Measurements from ENCODE around the gene LEO1.
"Not testable (repeated sequence)": the region's sequence is repeated elsewhere in the genome, so short reads cannot be mapped to it uniquely, and the experiment has no call there.

LEO1 gene

DNA sequence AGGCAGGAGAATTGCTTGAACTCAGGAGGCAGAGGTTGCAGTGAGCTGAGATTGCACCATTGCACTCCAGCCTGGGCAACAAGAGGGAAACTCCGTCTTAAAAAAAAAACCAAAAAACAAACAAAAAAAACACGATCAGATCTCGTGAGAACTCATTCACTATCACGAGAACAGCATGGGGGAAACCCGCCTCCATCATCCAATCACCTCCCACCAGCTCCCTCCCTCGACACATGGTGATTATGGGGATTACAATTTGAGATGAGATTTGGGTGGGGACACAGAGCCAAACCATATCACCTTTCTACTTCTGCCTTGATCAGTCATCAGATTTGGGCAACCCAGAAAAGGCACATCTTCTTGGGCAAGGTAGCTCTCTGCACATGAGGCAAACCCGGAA is 31.5 kb upstream of the LEO1 start:
- not testable (repeated sequence) for DNase-seq

DNA sequence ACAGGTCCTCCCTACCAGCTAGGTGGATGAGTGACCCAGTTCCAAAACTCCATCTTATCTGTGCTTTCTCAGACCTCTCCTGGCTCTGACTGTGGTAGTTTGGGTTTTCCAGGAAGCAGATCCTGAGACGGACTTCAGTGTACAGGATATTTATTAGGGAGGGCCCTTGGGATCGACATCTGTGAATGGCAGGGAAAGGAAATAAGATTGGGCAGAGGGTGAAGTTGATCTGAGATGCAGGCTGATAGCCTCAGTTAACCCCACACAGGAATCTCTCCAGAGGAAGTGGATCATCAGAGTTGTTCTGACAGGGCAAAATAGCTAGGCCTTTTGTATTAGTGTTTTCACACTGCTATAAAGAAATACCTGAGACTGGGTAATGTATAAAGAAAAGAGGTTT is 30.8 kb upstream of the LEO1 start:
- no peak for DNase-seq

DNA sequence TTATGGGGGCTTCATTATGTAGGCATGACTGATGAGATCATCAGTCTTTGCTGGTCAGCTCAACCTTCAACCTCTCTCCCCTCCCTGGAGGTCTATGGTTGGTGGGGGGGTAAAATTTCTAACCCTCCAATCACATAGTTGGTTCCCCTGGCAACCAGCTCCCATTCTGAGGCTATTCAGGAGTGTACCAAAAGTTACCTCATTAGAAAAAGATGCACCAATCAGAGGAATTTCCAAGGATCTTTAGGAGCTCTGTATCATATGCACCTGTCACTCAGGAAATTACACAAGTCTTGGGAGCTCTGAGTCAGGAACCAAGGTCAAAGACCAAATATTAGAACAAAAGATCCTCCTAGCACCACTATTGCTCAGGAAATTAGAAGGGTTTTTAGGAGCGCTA is 21.4 kb upstream of the LEO1 start:
- no peak for DNase-seq

GRCh38 chr15:51991141-51991540 is 19.6 kb upstream of the LEO1 start:
- no peak for DNase-seq

DNA sequence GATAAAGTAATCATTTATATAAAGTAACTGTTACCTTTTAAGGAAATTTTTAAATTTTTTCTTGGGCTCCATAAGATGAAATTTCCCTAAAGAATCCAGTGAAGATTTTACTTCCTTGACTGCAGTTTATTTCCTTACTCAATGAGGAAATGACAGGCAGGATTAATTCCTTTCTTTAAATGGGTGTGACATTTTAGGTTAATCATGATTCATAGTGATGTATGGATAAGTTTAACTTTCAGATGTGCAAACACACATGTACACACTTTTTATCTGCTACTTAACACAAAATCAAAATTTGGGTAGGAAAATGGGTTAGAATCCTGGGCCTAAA is 11.2 kb upstream of the LEO1 start:
- DNase-seq, result peak in 1 of 2 donors; percentile 16

DNA sequence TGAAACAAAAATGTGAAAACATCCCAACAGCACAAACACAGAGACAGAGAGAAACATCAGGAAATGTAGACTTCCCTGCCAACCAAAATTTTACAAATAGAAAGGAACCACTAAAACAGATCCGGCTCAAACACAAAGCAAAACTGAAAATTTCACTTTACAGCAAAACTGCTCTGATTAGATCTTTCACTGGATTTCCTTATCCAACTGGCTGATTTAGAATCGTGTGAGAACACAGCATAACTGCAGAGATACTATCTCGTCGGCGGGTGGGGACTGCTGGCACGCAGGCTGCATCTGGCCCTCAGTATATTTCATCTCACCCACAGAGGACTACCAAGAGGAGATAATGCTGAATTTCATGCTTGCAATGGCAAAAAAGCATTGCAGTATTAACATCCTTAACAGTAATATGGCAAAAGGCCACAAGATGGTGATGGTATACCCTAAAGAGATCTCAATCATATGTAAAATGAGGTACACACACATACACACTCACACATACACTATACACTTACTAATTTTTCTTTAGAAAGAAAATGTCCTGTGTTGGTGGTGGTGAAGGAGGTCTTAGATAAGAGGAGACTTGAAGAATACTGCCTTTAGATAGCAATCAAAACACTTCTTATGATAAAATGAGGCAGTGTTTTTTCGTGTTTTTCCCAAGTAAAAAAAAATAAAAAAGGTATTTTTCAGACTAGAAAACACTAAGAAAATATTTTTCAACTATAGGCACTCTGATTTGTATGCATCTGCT is 10.6 kb upstream of the LEO1 start:
- peak; percentile 72 to 82 for DNase-seq

- no peak for DNase-seq
Measured at GRCh38 chr15:51973775-51974174, 2.2 kb upstream of the LEO1 start.

GRCh38 chr15:51973220-51973619 is 1.6 kb upstream of the LEO1 start:
- no peak for DNase-seq

- peak in 1 of 2 donors; percentile 12 for DNase-seq
Measured at GRCh38 chr15:51971032-51971374, 575 bp downstream of the LEO1 start.

GRCh38 chr15:51970132-51970817 is 1.3 kb downstream of the LEO1 start:
- DNase-seq, result no peak

GRCh38 chr15:51969728-51970127 is 1.9 kb downstream of the LEO1 start:
- DNase-seq, result no peak

DNA sequence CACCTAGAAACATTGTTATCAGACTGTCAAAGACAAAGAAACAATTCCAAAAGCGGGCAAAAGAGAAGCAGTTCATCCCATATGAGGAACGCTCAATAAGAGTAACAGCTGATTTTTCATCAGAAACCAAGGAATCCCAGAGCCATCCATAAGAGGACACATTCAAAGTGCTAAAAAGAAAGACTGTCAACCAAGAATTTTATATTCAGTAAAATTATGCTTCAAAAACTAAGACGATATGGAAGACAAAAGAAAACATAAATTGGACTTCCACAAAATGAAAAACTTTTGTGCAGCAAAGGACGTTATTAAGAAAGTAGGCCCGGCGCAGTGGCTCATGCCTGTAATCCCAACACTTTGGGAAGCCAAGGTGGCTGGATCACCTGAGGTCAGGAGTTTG is 4.0 kb downstream of the LEO1 start:
- DNase-seq, result no peak

DNA sequence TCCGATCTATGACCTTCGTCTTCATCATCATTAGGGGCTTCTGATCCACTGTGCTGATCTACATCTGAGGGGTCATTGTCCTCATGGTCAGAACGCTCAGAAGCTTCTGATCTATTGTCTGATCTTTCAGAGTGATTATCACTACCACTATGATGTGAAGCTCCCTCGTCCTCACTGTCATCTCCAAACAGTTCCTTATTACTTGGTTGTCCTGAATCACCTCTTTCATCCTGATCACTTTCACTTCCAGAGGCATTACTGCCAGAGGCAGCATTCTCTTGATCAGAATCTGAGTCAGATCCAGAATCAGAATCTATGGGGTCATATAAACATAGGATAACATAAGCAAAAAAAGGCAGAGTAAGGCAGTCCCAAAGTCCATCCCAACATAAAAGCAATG is 5.4 kb downstream of the LEO1 start:
- no peak for DNase-seq

GRCh38 chr15:51965691-51966090 is 5.9 kb downstream of the LEO1 start:
- no peak for DNase-seq

DNA sequence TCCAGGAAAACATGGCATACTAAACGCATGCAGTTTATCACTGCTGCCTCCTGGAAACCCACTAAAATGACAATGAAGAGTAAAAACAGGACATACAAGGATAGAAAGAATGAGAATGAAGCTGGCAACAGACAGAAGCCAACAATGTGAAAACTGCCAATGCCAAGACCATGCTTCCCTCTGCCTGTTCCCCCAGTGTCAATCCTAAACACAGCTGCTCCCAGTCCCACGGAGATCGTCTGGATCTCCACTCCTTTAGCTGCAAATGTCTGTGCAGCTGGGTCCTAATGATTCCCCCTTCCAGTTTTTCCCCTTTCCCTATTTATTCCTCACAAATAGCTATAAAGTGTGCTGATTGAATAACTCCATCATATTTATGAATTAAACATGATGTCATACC is 16.1 kb downstream of the LEO1 start:
- DNase-seq, result no peak

DNA sequence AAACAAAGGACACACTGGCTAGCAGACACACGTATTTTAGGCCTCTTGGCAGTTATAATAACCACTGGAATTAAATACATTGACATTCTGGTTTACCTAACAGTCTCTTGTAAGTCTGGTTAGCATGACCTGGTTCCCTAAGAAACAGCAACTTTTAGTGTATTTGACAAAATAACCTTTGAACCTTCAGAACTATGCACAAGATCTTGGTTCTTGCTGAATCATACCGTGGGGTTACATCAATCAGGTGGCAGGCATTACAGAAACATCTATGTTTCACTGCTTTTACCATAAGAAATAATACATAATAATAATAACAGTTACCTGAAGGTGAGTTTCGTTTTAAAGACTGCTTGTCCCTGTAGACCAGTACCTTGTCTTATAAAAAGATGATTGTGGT is 18.8 kb downstream of the LEO1 start:
- DNase-seq, result no peak

DNA sequence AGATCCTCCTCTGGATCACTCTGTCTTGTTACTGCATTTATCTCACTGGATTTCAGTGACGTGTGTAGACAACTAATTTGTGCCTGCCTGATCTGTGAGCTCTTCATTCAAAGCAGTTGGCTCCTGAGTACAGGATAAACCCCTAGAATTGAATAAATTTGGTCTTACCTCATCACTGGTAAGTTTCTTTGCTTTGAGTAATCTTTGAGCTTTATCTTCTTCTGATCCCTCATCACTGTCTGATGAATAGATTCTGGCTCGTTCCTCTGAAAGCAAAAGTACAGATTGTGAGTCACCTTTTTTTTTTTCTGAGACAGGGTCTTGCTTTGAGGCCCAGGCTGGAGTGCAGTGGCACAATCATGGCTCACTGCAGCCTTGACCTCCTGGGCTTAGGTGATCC is 24.5 kb downstream of the LEO1 start:
- DNase-seq, result no peak

GRCh38 chr15:51939216-51939615 is 32.4 kb downstream of the LEO1 start:
- no peak for DNase-seq

- no peak for DNase-seq
Measured at GRCh38 chr15:51938286-51938685, 33.3 kb downstream of the LEO1 start.

DNA sequence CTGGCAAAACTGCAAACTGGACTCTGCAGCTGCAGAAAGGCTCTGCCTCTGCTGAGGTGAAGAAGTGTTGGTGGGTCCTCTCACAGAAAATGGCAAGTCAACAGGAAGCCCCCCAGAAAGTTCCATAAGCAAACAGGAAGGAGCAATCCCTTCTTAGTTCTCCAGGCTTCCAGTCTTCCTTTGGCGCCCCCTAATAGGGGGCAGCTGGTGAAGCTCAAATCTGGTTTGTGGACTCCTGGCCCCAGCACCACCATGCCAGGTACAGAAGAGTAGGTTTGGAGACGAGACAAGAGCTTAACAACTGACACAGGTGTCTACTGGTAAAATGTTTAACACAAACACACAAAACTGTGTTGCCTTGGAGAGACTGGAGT is 35.5 kb downstream of the LEO1 start:
- no peak for DNase-seq

DNA sequence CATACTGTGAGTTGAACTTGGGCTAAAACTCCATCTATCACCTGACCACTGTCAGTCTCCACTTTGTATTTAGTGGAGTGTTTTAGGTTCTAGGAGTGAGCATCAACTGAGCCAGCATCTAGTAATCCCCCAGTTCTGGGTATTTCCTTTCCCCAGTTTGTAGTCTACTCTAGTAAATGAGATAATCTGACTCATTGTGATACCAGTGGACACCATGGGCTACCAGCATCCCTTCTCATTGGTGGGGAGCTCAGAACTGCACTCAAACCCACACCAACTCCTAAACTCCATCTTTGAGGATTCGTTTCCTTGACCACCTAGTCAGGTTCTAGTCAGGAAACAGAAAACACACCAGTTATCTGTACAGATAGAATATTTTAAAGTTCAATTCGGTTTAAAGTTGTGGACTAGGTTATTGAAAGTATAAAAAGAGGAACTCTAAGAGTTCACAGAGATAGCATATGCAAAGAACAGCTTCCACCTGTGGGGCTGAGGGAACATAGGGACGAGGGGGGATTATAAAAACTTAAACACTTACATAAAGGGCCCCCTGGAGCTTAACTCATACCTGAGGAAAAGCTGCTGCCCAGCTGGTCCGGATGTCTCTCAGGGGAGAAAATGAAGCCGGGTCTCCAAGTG is 36.0 kb downstream of the LEO1 start:
- no peak for DNase-seq

DNA sequence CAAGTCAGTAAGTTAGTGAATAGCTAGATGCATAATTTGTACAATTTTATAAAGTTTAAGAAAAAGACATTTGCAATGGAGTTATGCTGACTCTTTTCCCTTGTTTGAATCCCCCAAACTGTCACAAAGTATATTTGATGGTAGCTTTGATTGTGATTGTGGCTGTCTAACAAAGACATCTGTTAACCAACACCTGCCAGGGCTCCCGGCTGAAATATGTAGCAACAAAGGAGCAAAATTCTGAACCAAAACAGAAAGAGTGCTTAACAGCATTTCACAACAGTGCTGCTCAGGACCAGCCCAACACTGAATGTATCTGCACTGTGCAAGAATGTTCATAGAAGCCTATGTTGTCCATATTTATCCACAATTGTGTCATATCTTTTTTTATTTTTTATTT is 39.4 kb downstream of the LEO1 start:
- DNase-seq, result no peak

DNA sequence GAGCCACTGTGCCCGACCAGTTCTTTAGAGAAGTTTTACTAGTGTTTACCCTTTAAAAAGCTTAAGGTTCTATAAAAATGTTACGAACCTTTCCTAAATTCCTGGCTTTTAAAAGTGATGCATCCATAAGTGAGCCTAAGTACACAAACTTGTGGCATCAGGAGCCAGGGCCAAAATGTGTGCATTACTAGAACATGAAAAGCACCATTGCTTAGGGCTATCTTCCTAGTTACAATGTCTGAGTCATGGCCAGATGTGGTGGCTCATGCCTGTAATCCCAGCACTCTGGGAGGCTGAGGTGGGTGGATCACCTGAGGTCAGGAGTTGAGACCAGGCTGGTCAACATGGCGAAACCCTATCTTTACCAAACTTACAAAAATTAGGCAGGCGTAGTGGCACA is 39.9 kb downstream of the LEO1 start:
- no peak for DNase-seq

GRCh38 chr15:51931016-51931415 is 40.6 kb downstream of the LEO1 start:
- DNase-seq, result no peak

DNA sequence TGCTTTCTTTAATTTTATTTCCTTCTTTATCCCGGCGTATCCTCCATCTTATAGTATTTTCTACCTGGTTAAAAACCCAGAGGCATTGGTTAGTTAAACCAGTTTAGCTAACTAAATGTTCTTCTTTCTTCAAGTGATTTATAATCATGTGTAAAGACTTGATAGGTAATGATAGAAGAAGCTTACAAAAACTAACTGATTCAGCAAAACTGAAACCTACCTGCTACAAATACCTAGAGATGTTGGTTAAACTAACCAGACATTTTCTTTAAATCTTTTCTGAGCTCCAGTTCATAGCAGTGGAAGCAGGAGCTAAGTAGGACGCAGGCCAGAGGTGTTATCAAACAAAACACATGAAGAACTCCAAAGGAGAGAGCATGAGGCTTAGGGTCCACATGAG is 44.8 kb downstream of the LEO1 start:
- no peak for DNase-seq
